ENCODE measurements around the gene MAP3K13. TPM values are rescaled to one million over a fixed set of nuclear protein-coding genes. Genes with fewer than 3 reads are reported as not detected.
"Not testable (repeated sequence)": the region's sequence is repeated elsewhere in the genome, so short reads cannot be mapped to it uniquely, and the experiment has no call there.

MAP3K13 gene
- total and polyA plus RNA-seq, 4 experiments from 2014 or later = 8.7 to 47.9 (median 25.4) TPM

GRCh38 chr3:185365291-185366073 lies 2.5 kb downstream of the MAP3K13 start:
- intact Hi-C loops (cut with micrococcal nuclease) = no loop called here
- Histone ChIP-seq H3K9me3 (ENCODE audit: control insufficient read depth in 1 of 2, low read length in 2 of 2) (no peaks in the 10 kb centered on the region), H3K4me1 (ENCODE audit: insufficient read depth, low read length) (peaks cover 8% of the 10 kb centered on the region), H3K27me3 (ENCODE audit: insufficient read depth, low read length) (peaks cover 6% of the 10 kb centered on the region), H3K4me3 (ENCODE audit: low read length in 2 of 2) (no peak overlapping the region), H3K36me3 (ENCODE audit: insufficient read depth, low read length) (no peaks in the 10 kb centered on the region), H3K27ac (ENCODE audit: low read depth, low read length) (no peak overlapping the region)
- Mint-ChIP-seq H3K27ac (no peak overlapping the region), H3K4me3 (no peak overlapping the region), H3K4me1 (peaks cover 6 to 11% (median 9%) of the 10 kb centered on the region in 4 donors), H3K9me3 (no peaks in the 10 kb centered on the region), H3K36me3 (no peaks in the 10 kb centered on the region), H3K27me3 (peaks cover 31 to 36% of the 10 kb centered on the region in 2 donors)
- POLR2A ChIA-PET (ENCODE audit: partially characterized antibody) = no interaction called here
- CTCF ChIA-PET (ENCODE audit: partially characterized antibody) = no interaction called here
- no peak for DNase-seq

GRCh38 chr3:185366074-185366335 lies 3.1 kb downstream of the MAP3K13 start:
- Histone ChIP-seq H3K4me3 (ENCODE audit: low read length in 2 of 2) (no peak overlapping the region), H3K27me3 (ENCODE audit: insufficient read depth, low read length) (peaks cover 6% of the 10 kb centered on the region), H3K36me3 (ENCODE audit: insufficient read depth, low read length) (no peaks in the 10 kb centered on the region), H3K9me3 (ENCODE audit: control insufficient read depth in 1 of 2, low read length in 2 of 2) (no peaks in the 10 kb centered on the region), H3K4me1 (ENCODE audit: insufficient read depth, low read length) (peaks cover 8% of the 10 kb centered on the region), H3K27ac (ENCODE audit: low read depth, low read length) (no peak overlapping the region)
- ChIA-PET POLR2A (ENCODE audit: partially characterized antibody) (no interaction called here), CTCF (ENCODE audit: partially characterized antibody) (no interaction called here)
- Mint-ChIP-seq H3K4me1 (peaks cover 6 to 11% (median 9%) of the 10 kb centered on the region in 4 donors), H3K9me3 (no peaks in the 10 kb centered on the region), H3K36me3 (no peaks in the 10 kb centered on the region), H3K4me3 (no peak overlapping the region), H3K27ac (no peak overlapping the region), H3K27me3 (peaks cover 31 to 36% of the 10 kb centered on the region in 2 donors)
- intact Hi-C loops (cut with micrococcal nuclease) = no loop called here
- no peak for DNase-seq

- Mint-ChIP-seq H3K9me3 (no peaks in the 10 kb centered on the region), H3K36me3 (no peaks in the 10 kb centered on the region), H3K27ac (no peak overlapping the region), H3K27me3 (peaks cover 29 to 36% of the 10 kb centered on the region in 2 donors), H3K4me1 (peaks cover 6 to 11% (median 9%) of the 10 kb centered on the region in 4 donors), H3K4me3 (no peak overlapping the region)
- Histone ChIP-seq H3K27ac (ENCODE audit: low read depth, low read length) (no peak overlapping the region), H3K36me3 (ENCODE audit: insufficient read depth, low read length) (no peaks in the 10 kb centered on the region), H3K4me1 (ENCODE audit: insufficient read depth, low read length) (peaks cover 8% of the 10 kb centered on the region), H3K27me3 (ENCODE audit: insufficient read depth, low read length) (peaks cover 6% of the 10 kb centered on the region), H3K4me3 (ENCODE audit: low read length in 2 of 2) (no peak overlapping the region), H3K9me3 (ENCODE audit: control insufficient read depth in 1 of 2, low read length in 2 of 2) (no peaks in the 10 kb centered on the region)
- DNase-seq = no peak
- ChIA-PET POLR2A (ENCODE audit: partially characterized antibody) (no interaction called here), CTCF (ENCODE audit: partially characterized antibody) (no interaction called here)
- intact Hi-C loops (cut with micrococcal nuclease) = no loop called here
Observed at GRCh38 chr3:185366913-185367312, 4.0 kb downstream of the MAP3K13 start.

DNA sequence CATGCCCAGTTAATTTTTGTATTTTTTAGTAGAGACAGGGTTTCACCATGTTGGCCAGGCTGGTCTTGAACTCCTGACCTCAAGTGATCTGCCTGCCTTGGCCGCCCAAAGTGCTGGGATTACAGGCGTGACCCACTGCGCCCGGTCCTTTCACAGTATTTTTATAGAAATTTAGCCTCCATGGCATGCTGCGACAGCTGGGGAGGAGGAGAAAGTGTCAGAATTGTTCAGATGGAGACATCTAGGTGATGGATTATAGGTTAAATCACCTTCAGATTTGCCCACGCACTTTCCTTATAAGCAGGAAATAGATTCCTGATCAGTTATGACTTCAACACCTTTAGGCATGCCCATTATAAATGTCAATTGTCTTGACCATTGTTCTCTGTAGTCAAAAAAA lies 7.4 kb downstream of the MAP3K13 start:
- H3K4me1 ChIP-seq (ENCODE audit: insufficient read depth, low read length); H3K9me3 Mint-ChIP-seq; H3K27ac Mint-ChIP-seq; intact Hi-C loops (cut with micrococcal nuclease); POLR2A ChIA-PET (ENCODE audit: partially characterized antibody); H3K4me3 ChIP-seq (ENCODE audit: low read length in 2 of 2); H3K4me3 Mint-ChIP-seq; CTCF ChIA-PET (ENCODE audit: partially characterized antibody); H3K27me3 ChIP-seq (ENCODE audit: insufficient read depth, low read length); H3K4me1 Mint-ChIP-seq; H3K36me3 Mint-ChIP-seq; H3K27ac ChIP-seq (ENCODE audit: low read depth, low read length); H3K9me3 ChIP-seq (ENCODE audit: control insufficient read depth in 1 of 2, low read length in 2 of 2); DNase-seq; H3K36me3 ChIP-seq (ENCODE audit: insufficient read depth, low read length): not testable (repeated sequence)
- H3K27me3 Mint-ChIP-seq = peaks cover 20 to 21% of the 10 kb centered on the region in 2 donors

DNA sequence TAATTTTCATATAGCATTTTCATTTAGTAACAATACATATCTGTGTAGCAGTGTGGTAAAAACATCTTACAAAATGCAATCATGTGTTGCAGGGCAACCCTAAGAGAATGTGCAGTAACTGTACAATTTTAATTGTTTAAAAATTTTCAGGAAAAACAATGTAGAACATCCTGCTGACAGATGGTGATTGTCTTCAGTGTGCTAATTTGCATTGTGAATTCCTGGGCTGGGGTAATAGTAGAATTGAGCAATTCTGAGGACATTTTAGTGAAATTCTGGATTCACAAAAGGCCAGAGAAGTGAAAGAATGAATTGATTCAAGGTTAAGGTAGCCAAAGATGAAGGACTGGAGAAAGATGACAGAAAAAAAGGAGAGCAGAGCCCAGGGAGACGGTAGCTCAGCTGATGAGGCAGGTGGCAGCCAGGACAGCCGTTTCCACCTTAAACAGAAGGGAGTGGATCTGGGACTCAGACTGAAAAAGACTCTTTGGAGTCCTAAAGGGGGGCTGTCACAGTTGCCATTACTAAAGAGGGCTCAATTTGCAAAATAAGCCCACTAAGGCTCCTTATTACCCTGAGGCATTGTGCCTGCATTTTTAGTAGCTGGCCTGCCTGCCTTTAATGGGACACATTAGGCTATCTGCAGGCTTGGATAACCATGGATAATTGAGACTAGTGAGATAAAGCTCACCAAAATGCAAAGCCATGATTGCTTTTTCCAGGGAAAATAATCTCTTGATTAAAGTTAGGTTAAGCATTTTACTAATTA lies 8.6 kb downstream of the MAP3K13 start:
- ChIA-PET CTCF (ENCODE audit: partially characterized antibody) (no interaction called here), POLR2A (ENCODE audit: partially characterized antibody) (no interaction called here)
- Histone ChIP-seq H3K9me3 (ENCODE audit: control insufficient read depth in 1 of 2, low read length in 2 of 2) (no peaks in the 10 kb centered on the region), H3K36me3 (ENCODE audit: insufficient read depth, low read length) (no peaks in the 10 kb centered on the region), H3K4me3 (ENCODE audit: low read length in 2 of 2) (no peak overlapping the region), H3K27me3 (ENCODE audit: insufficient read depth, low read length) (no peaks in the 10 kb centered on the region), H3K4me1 (ENCODE audit: insufficient read depth, low read length) (no peaks in the 10 kb centered on the region), H3K27ac (ENCODE audit: low read depth, low read length) (no peak overlapping the region)
- intact Hi-C loops (cut with micrococcal nuclease) = no loop called here
- no peak for DNase-seq
- Mint-ChIP-seq H3K4me1 (no peaks in the 10 kb centered on the region), H3K4me3 (no peak overlapping the region), H3K36me3 (no peaks in the 10 kb centered on the region), H3K27ac (no peak overlapping the region), H3K9me3 (no peaks in the 10 kb centered on the region), H3K27me3 (peaks cover 14% of the 10 kb centered on the region in 2 donors)

GRCh38 chr3:185381320-185382058 lies 18.6 kb downstream of the MAP3K13 start:
- Histone ChIP-seq H3K4me1 (ENCODE audit: insufficient read depth, low read length) (no peaks in the 10 kb centered on the region), H3K27ac (ENCODE audit: low read depth, low read length) (no peak overlapping the region), H3K4me3 (ENCODE audit: low read length in 2 of 2) (no peak overlapping the region), H3K36me3 (ENCODE audit: insufficient read depth, low read length) (no peaks in the 10 kb centered on the region), H3K9me3 (ENCODE audit: control insufficient read depth in 1 of 2, low read length in 2 of 2) (no peaks in the 10 kb centered on the region), H3K27me3 (ENCODE audit: insufficient read depth, low read length) (no peaks in the 10 kb centered on the region)
- Mint-ChIP-seq H3K4me3 (no peak overlapping the region), H3K27ac (no peak overlapping the region), H3K27me3 (no peaks in the 10 kb centered on the region), H3K4me1 (peaks cover 0 to 1% (median 0%) of the 10 kb centered on the region in 4 donors), H3K36me3 (no peaks in the 10 kb centered on the region), H3K9me3 (peaks cover 0 to 5% (median 2%) of the 10 kb centered on the region in 8 donors)
- no peak for DNase-seq
- ChIA-PET POLR2A (ENCODE audit: partially characterized antibody) (no interaction called here), CTCF (ENCODE audit: partially characterized antibody) (no interaction called here)
- intact Hi-C loops (cut with micrococcal nuclease) = no loop called here

- no peaks in the 10 kb centered on the region for H3K36me3 ChIP-seq (ENCODE audit: insufficient read depth, low read length)
- CTCF ChIA-PET (ENCODE audit: partially characterized antibody) = no interaction called here
- H3K36me3 Mint-ChIP-seq = no peaks in the 10 kb centered on the region
- no peak for DNase-seq
- intact Hi-C loops (cut with micrococcal nuclease) = no loop called here
- no peaks in the 10 kb centered on the region for H3K9me3 ChIP-seq (ENCODE audit: control insufficient read depth in 1 of 2, low read length in 2 of 2)
- no peak overlapping the region for H3K27ac ChIP-seq (ENCODE audit: low read depth, low read length)
- H3K27me3 Mint-ChIP-seq = no peaks in the 10 kb centered on the region
- H3K4me1 ChIP-seq (ENCODE audit: insufficient read depth, low read length) = no peaks in the 10 kb centered on the region
- H3K9me3 Mint-ChIP-seq = peaks cover 0 to 5% (median 2%) of the 10 kb centered on the region in 8 donors
- POLR2A ChIA-PET (ENCODE audit: partially characterized antibody) = no interaction called here
- no peak overlapping the region for H3K4me3 ChIP-seq (ENCODE audit: low read length in 2 of 2)
- H3K27ac Mint-ChIP-seq = no peak overlapping the region
- H3K4me3 Mint-ChIP-seq = no peak overlapping the region
- H3K4me1 Mint-ChIP-seq = peaks cover 0 to 1% (median 0%) of the 10 kb centered on the region in 4 donors
- H3K27me3 ChIP-seq (ENCODE audit: insufficient read depth, low read length) = no peaks in the 10 kb centered on the region
Observed at GRCh38 chr3:185382154-185382553, 19.2 kb downstream of the MAP3K13 start.
